Psoas muscle (tissue), 8 donors: ENCODE results near the gene NFIB. TPM values are rescaled to one million over a fixed set of nuclear protein-coding genes. Genes with fewer than 3 reads are reported as not detected.

Experiments
- ATAC-seq, 4 donors: fragments of 200-7000 bp; cut with Tn5 transposase; one replicate each; pipeline ENCODE4 v1.9.1; 2020; ENCODE audit warnings: moderate library complexity in 3 of 4, mild to moderate bottlenecking in 2 of 4
- DNase-seq, 2 donors: peaks; one replicate each; pipeline ENCODE4 v3.0.0-alpha.2; 2020
- H3K27ac ChIP-seq: fragments of 200-600 bp; one replicate; pipeline ENCODE4 v1.8.0; 2022
- H3K27me3 ChIP-seq, 3 donors: fragments of 200-600 bp in 1 of 3; one replicate each; pipeline versions ENCODE4 v1.6.1 to v1.8.0; 2013 to 2022; ENCODE audit warnings: low read length in 2 of 3, mild to moderate bottlenecking in 2 of 3, moderate library complexity in 1 of 3; ENCODE audit not compliant: insufficient read depth in 3 of 3
- H3K36me3 ChIP-seq, 2 donors: fragments of 200-600 bp in 1 of 2; one replicate each; pipeline versions ENCODE4 v1.6.1 to v1.8.0; 2013 to 2022; ENCODE audit warnings: low read depth in 1 of 2, mild to moderate bottlenecking in 1 of 2, moderate library complexity in 1 of 2; ENCODE audit not compliant: insufficient read depth in 1 of 2
- H3K4me1 ChIP-seq: fragments of 200-600 bp; one replicate; pipeline ENCODE4 v1.8.0; 2022
- H3K4me3 ChIP-seq: fragments of 200-600 bp; one replicate; pipeline ENCODE4 v1.8.0; 2022; ENCODE audit warnings: mild to moderate bottlenecking
- H3K9me3 ChIP-seq: fragments of 200-600 bp; one replicate; pipeline ENCODE4 v1.8.0; 2022
- WGBS, 3 donors: extraction: QIAGEN DNeasy Blood & Tissue Kit; methylation state at CpG; one replicate each; pipeline versions ENCODE4 v1.1.6 to v1.1.7; 2013; 5-methylcytosine and 5-hydroxymethylcytosine counted together
- intact Hi-C, 2 donors: fragments of 100-400 bp; cut with DNase I; formaldehyde crosslinking; loops; one replicate each; pipeline versions ENCODE4 v1.11.0 to v1.14.2; 2022
- polyA plus RNA-seq, 3 donors: library from polyadenylated mRNA; stranded (reverse); fragments of 200-250 nt; gene quantifications; one replicate each; pipeline ENCODE4 v1.2.3, GENCODE V29; 2013
- total RNA-seq, 4 donors: library from RNA; stranded (reverse); fragmentation: NEBNext Ultra II Directional in 2 of 4; extraction: Animal tissue kit (Norgen Biotek cat#: 25700) in 2 of 4; gene quantifications; one replicate each; pipeline versions ENCODE4 v1.2.1 to v1.2.4, GENCODE V29; 2021 to 2023
- TF ChIP-seq, protein P1 (sequence below): fragments of 200-600 bp; IDR thresholded peaks from one replicate; pipeline ENCODE4 v1.8.0; 2022; ENCODE audit warnings: antibody characterized with exemption
- donor health status: healthy with polysubstance abuse.
- donor health status: DM: no; HTN: no; CAD: no; lungs with moderate emphysema.
- donor health status: Bipolar disorder and iron deficiency.
- donor health status: healthy.
- donor health status: DM: yes; HTN: yes; CAD: no.
- donor health status: DM: no; HTN: no; CAD: no.
- donor health status: DM: no; HTN: no; CAD: no.
- donor health status: DM: yes; HTN: yes; CAD: no.

The NFIB gene
- total and polyA plus RNA-seq, 7 donors = 5.8 to 65.1 (median 35.0) TPM

- peak overlapping the region; percentile 80 for H3K27ac ChIP-seq
- WGBS, 3 donors = 66 to 73% (median 71%) methylated on average over 5 of the region's 5 CpGs
- no peak for ATAC-seq
- no peaks in the 10 kb centered on the region for H3K9me3 ChIP-seq
- no peaks in the 10 kb centered on the region for H3K36me3 ChIP-seq
- no peaks in the 10 kb centered on the region for H3K27me3 ChIP-seq
- TF ChIP-seq, protein P1, sequence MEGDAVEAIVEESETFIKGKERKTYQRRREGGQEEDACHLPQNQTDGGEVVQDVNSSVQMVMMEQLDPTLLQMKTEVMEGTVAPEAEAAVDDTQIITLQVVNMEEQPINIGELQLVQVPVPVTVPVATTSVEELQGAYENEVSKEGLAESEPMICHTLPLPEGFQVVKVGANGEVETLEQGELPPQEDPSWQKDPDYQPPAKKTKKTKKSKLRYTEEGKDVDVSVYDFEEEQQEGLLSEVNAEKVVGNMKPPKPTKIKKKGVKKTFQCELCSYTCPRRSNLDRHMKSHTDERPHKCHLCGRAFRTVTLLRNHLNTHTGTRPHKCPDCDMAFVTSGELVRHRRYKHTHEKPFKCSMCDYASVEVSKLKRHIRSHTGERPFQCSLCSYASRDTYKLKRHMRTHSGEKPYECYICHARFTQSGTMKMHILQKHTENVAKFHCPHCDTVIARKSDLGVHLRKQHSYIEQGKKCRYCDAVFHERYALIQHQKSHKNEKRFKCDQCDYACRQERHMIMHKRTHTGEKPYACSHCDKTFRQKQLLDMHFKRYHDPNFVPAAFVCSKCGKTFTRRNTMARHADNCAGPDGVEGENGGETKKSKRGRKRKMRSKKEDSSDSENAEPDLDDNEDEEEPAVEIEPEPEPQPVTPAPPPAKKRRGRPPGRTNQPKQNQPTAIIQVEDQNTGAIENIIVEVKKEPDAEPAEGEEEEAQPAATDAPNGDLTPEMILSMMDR = no peak
- no peak overlapping the region for H3K4me3 ChIP-seq
- H3K4me1 ChIP-seq = peaks cover 82% of the 10 kb centered on the region
- DNase-seq = no peak
- intact Hi-C loops = no loop called here
These were observed 35.6 kb downstream of the NFIB start for GRCh38 chr9:14278291-14278721.

DNA sequence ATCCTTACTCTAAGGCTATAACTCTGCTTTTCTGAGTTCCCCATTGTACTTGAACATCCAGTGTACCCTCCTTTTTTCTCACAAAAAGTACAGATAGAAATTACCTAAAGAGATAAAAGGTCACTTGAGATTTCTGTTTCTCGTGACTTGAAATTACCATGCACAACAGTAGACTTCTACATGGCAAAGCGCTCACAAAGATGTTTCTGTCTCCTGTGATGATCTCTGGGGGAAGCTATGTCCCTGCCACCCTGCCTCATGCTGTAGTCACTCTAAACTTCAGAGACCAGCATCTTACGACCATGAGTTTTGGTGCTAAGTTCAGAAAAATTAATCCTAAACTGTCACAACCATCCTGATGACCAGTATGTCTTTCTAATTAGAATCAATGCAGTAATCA, 36.2 kb downstream of the NFIB start:
- TF ChIP-seq, protein P1 = no peak
- ATAC-seq (no peak), DNase-seq (no peak)
- Histone ChIP-seq H3K27ac (peak overlapping the region; percentile 80), H3K9me3 (no peaks in the 10 kb centered on the region), H3K36me3 (no peaks in the 10 kb centered on the region), H3K4me3 (peak overlapping the region; percentile 29), H3K4me1 (peaks cover 87% of the 10 kb centered on the region), H3K27me3 (no peaks in the 10 kb centered on the region)
- intact Hi-C loops = no loop called here
- 52 to 75% (median 54%) methylated on average over 3 of the region's 3 CpGs for WGBS, 3 donors

DNA sequence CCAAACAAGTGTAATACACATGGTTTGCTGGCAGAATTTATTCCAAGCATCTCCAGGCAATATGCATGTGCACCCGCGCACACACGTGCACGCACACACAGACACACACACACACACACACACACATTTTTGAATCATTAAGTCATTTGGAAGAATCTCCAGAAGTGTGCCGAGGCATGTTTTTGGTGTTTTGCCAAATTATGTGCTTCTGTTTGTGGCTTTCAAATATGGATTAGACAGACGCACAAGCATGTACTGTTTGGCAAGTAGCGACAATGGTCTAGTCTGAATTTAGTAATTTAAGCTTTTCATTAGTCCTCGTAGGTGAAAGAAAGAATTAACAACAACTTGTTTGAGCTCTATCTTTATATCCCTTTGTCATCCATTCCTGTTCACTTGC, 36.7 kb downstream of the NFIB start:
- Histone ChIP-seq H3K4me1 (peaks cover 89% of the 10 kb centered on the region), H3K27me3 (no peaks in the 10 kb centered on the region), H3K9me3 (no peaks in the 10 kb centered on the region), H3K4me3 (peak overlapping the region; percentile 29), H3K27ac (peak overlapping the region; percentile 80), H3K36me3 (no peaks in the 10 kb centered on the region)
- 7 to 20% (median 19%) methylated on average over 8 of the region's 8 CpGs for WGBS, 3 donors
- TF ChIP-seq, protein P1 = no peak
- peak in 1 of 2 donors; percentile 18 for DNase-seq
- intact Hi-C loops = no loop called here
- peak; percentile 35 to 61 (median 45) for ATAC-seq

DNA sequence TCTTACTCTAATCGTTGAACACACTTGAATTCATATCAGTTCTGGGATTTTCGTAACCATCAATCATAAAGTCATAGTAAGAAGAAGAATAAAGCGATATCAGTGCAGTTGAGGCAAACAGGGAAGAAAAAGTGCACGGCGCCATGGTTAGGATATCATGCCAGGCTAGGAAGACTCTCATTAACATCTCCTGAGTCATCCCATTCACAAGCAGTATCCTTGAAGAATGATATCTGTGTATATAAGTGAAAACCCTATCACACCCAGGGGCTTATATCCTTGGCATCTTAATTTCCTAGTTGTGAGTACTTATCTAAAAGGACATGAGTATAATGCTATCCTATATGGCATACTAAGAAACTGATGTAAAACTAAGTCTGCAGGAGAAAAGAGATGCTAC, 38.6 kb downstream of the NFIB start:
- Histone ChIP-seq H3K27ac (peak overlapping the region; percentile 80), H3K4me3 (no peak overlapping the region), H3K4me1 (peaks cover 90% of the 10 kb centered on the region), H3K27me3 (no peaks in the 10 kb centered on the region), H3K9me3 (no peaks in the 10 kb centered on the region), H3K36me3 (no peaks in the 10 kb centered on the region)
- 74 to 80% (median 79%) methylated on average over 5 of the region's 5 CpGs for WGBS, 3 donors
- ATAC-seq (no peak), DNase-seq (no peak)
- TF ChIP-seq, protein P1 = no peak
- intact Hi-C loops = no loop called here

GRCh38 chr9:14273696-14274121, 40.2 kb downstream of the NFIB start:
- peak overlapping the region; percentile 54 for H3K4me3 ChIP-seq
- H3K4me1 ChIP-seq = peaks cover 98% of the 10 kb centered on the region
- H3K27ac ChIP-seq = peak overlapping the region; percentile 82
- intact Hi-C loops = loop anchor here (5.0 kb wide), 1 partner anchor 34 kb away; no protein-coding TSS in a partner anchor
- ATAC-seq = peak in 3 of 4 donors; percentile 23 to 66 (median 36)
- no peaks in the 10 kb centered on the region for H3K27me3 ChIP-seq
- TF ChIP-seq, protein P1 = no peak
- WGBS, 3 donors = 6 to 19% (median 6%) methylated on average over 4 of the region's 4 CpGs
- no peak for DNase-seq
- H3K9me3 ChIP-seq = no peaks in the 10 kb centered on the region
- H3K36me3 ChIP-seq = no peaks in the 10 kb centered on the region
